Naive thymus-derived CD4-positive, alpha-beta T cell (primary cell): ENCODE data around the gene SLC35G2. TPM values are rescaled to one million over a fixed set of nuclear protein-coding genes. Genes with fewer than 3 reads are reported as not detected.

ENCODE experiments used
- ATAC-seq: fragments of 150-1000 bp; cut with Tn5 transposase; 2 replicates; pipeline ENCODE4 v1.10.0; 2021; ENCODE audit warnings: mild to moderate bottlenecking, moderate library complexity
- CTCF ChIA-PET: fragments of 350-600 bp; sonication (Branson Sonifier 250); formaldehyde crosslinking; loops from one replicate; lab custom pipeline; 2021; ENCODE audit warnings: antibody characterized with exemption; lab: Charles Lee
- POLR2A ChIA-PET: fragments of 350-600 bp; sonication (Branson Sonifier 250); formaldehyde crosslinking; loops from one replicate; lab custom pipeline; 2021; ENCODE audit warnings: antibody characterized with exemption, inconsistent platforms; lab: Charles Lee
- DNase-seq, 9 donors: peaks; one replicate each; pipeline versions ENCODE4 v3.0.0 to v3.0.0-alpha.2; 2020 to 2022; ENCODE audit warnings: mixed read lengths in 1 of 9
- H3K27ac ChIP-seq: one replicate; pipeline ENCODE4 v1.7.0; 2013; ENCODE audit warnings: mild to moderate bottlenecking, low read depth, low read length, moderate library complexity
- H3K27me3 ChIP-seq, 2 donors: one replicate each; pipeline ENCODE4 v1.7.0; 2013; ENCODE audit warnings: low read length in 2 of 2, mild to moderate bottlenecking in 2 of 2, moderate library complexity in 2 of 2; ENCODE audit not compliant: control insufficient read depth in 2 of 2, insufficient read depth in 2 of 2
- H3K36me3 ChIP-seq, 3 experiments: 1 replicate in 2 of 3; 2 replicates in 1 of 3; pipeline ENCODE4 v1.7.0; 2013; ENCODE audit warnings: low read length in 3 of 3, mild to moderate bottlenecking in 3 of 3, moderate library complexity in 1 of 3; ENCODE audit not compliant: insufficient read depth in 3 of 3, control insufficient read depth in 2 of 3
- H3K4me1 ChIP-seq, 2 donors: one replicate each; pipeline ENCODE4 v1.7.0; 2013; ENCODE audit warnings: low read length in 2 of 2, mild to moderate bottlenecking in 2 of 2, moderate library complexity in 1 of 2; ENCODE audit not compliant: control insufficient read depth in 2 of 2, insufficient read depth in 2 of 2
- H3K4me3 ChIP-seq: 2 replicates; pipeline ENCODE4 v1.7.0; 2013; ENCODE audit warnings: mild to moderate bottlenecking, low read length
- H3K9me3 ChIP-seq, 3 experiments: 1 replicate in 2 of 3; 2 replicates in 1 of 3; pipeline ENCODE4 v1.7.0; 2013; ENCODE audit warnings: low read length in 3 of 3; ENCODE audit not compliant: control insufficient read depth in 2 of 3
- H3K27ac Mint-ChIP-seq, 9 donors: one replicate each; pipeline ENCODE4 v1.8.0; 2020 to 2022; ENCODE audit warnings: mixed read lengths in 9 of 9, mild to moderate bottlenecking in 8 of 9, moderate library complexity in 5 of 9, inconsistent platforms in 2 of 9
- H3K27me3 Mint-ChIP-seq, 5 donors: one replicate each; pipeline ENCODE4 v1.8.0; 2021 to 2022; ENCODE audit warnings: mixed read lengths in 5 of 5, mild to moderate bottlenecking in 1 of 5
- H3K36me3 Mint-ChIP-seq, 5 donors: one replicate each; pipeline ENCODE4 v1.8.0; 2020 to 2022; ENCODE audit warnings: mixed read lengths in 5 of 5, mild to moderate bottlenecking in 3 of 5, inconsistent platforms in 1 of 5
- H3K4me1 Mint-ChIP-seq, 7 donors: one replicate each; pipeline ENCODE4 v1.8.0; 2020 to 2022; ENCODE audit warnings: mixed read lengths in 7 of 7, mild to moderate bottlenecking in 3 of 7, inconsistent platforms in 1 of 7
- H3K4me3 Mint-ChIP-seq, 10 donors: one replicate each; pipeline ENCODE4 v1.8.0; 2020 to 2022; ENCODE audit warnings: mild to moderate bottlenecking in 10 of 10, mixed read lengths in 10 of 10, moderate library complexity in 6 of 10, inconsistent platforms in 2 of 10
- H3K9me3 Mint-ChIP-seq, 11 donors: one replicate each; pipeline ENCODE4 v1.8.0; 2020 to 2022; ENCODE audit warnings: mixed read lengths in 11 of 11, mild to moderate bottlenecking in 4 of 11, inconsistent platforms in 1 of 11, moderate library complexity in 1 of 11
- intact Hi-C, 2 donors: fragments of 100-400 bp; cut with micrococcal nuclease; formaldehyde crosslinking; loops; one replicate each; pipeline ENCODE4 v1.15.1; 2023
- polyA plus RNA-seq, 2 donors: library from polyadenylated mRNA; unstranded; fragments of 300-500 nt; fragmentation: Illumina TruSeq; gene quantifications; one replicate each; pipeline ENCODE4 v1.2.3, GENCODE V29; 2021
- total RNA-seq, 6 experiments: library from RNA in 5 of 6; stranded (reverse) in 5 of 6; gene quantifications; 1 replicate in 5 of 6; 2 replicates in 1 of 6; pipeline ENCODE4 v1.2.3 and lab custom pipeline; 2021 to 2026

Gene SLC35G2
- under 1 TPM in 1 of 5 experiments, not detected in 4; 0.60 TPM for total RNA-seq
- under 1 TPM in 1 of 2 donors, not detected in 1; 0.10 TPM for polyA plus RNA-seq
- not detected for total RNA-seq (lab: John Stamatoyannopoulos, UW)

DNA sequence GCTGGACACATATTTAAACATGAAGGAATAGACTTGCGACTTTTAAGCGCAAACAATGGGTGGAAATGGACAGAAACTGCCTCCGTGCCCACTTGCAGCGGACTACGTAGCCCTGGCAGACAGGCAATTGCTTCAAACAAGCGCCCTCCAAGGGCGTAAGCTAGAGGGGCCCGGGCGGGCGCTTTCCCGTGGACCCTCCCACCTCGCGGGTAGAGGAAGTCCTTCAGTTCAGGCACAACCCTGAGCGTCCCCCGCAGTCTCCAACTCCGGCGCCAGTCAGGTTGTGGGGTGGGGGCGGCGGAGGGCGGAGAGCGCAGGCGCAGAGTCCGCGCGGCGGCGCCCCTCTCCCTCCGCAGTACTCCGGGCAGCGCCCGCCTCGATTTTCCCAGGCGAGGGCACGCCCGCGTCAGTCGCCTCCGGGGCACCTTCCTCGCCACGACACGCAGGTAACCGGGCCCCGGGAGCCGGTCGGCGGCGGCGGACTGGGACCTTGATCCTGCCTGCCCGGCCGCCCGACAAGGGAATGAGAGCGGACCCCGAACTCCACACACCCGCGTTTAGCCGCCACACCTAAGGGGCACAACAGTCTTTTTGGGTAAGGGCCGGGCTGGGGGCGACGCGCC, at the start of gene SLC35G2:
SLC35G2 (plus strand) TSS at position 358 of the 623 bp plus-strand sequence. CDS start 35,335 bp downstream, outside the sequence.
- DNase-seq (peak in 4 of 9 donors; percentile 7 to 63 (median 10)), ATAC-seq (peak; percentile 67)
- no peak within 1 kb of the TSS for H3K27ac ChIP-seq
- peaks cover 6 to 10% of the 10 kb centered on the region in 2 donors for H3K4me1 ChIP-seq
- peak within 1 kb of the TSS; percentile 44 for H3K4me3 ChIP-seq
- no peaks in the 10 kb centered on the region for H3K9me3 ChIP-seq
- peaks cover 0 to 3% of the 10 kb centered on the region in 2 donors for H3K27me3 ChIP-seq
- peaks cover 5 to 14% (median 9%) of the 10 kb centered on the region in 11 donors for H3K9me3 Mint-ChIP-seq
- H3K27ac Mint-ChIP-seq: peak within 1 kb of the TSS in 1 of 9 donors; percentile 52
- peaks cover 0 to 7% (median 5%) of the 10 kb centered on the region in 5 donors for H3K36me3 Mint-ChIP-seq
- CTCF ChIA-PET: no interaction called here
- H3K27me3 Mint-ChIP-seq: peaks cover 50 to 65% (median 56%) of the 10 kb centered on the region in 5 donors
- intact Hi-C loops: loop anchor here in 1 of 2 donors (1.0 kb wide), 3 partner anchors 43 to 100 kb away; partner anchors contain the start of genes NCK1 and STAG1
- POLR2A ChIA-PET: no interaction called here
- peaks cover 10 to 23% (median 19%) of the 10 kb centered on the region in 7 donors for H3K4me1 Mint-ChIP-seq
- no peaks in the 10 kb centered on the region for H3K36me3 ChIP-seq
- peak within 1 kb of the TSS; percentile 83 to 94 (median 86) for H3K4me3 Mint-ChIP-seq

DNA sequence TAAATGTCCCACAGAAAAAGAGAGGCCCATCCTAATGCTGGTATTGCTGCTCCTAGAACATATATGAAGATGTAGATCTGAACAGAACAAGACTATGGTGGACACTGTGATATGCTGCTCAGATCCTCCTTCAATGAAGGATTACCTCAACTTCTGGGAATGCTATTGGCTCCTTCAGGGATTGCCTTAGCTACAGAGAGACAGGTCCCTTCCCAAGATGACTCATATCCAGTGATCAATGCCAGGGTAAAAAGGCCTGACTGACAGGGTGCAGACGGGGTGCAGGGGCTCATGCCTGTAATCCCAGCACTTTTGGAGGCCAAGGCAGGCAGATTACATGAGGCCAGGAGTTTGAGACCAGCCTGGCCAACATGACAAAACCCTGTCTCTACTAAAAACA, 46.2 kb upstream of the SLC35G2 start:
- Histone ChIP-seq H3K36me3 (no peaks in the 10 kb centered on the region), H3K27ac (no peak overlapping the region), H3K4me3 (no peak overlapping the region), H3K9me3 (no peaks in the 10 kb centered on the region), H3K4me1 (no peaks in the 10 kb centered on the region), H3K27me3 (no peaks in the 10 kb centered on the region)
- DNase-seq: no peak
- intact Hi-C loops: no loop called here
- Mint-ChIP-seq H3K27ac (no peak overlapping the region), H3K4me3 (no peak overlapping the region), H3K27me3 (no peaks in the 10 kb centered on the region), H3K36me3 (no peaks in the 10 kb centered on the region), H3K9me3 (no peaks in the 10 kb centered on the region), H3K4me1 (no peaks in the 10 kb centered on the region)
- ChIA-PET POLR2A (no interaction called here), CTCF (interaction anchor here (1.2 kb wide), 1 partner anchor 241 kb away, joined by 3 read pairs; no protein-coding TSS in a partner anchor)
- no peak for ATAC-seq

DNA sequence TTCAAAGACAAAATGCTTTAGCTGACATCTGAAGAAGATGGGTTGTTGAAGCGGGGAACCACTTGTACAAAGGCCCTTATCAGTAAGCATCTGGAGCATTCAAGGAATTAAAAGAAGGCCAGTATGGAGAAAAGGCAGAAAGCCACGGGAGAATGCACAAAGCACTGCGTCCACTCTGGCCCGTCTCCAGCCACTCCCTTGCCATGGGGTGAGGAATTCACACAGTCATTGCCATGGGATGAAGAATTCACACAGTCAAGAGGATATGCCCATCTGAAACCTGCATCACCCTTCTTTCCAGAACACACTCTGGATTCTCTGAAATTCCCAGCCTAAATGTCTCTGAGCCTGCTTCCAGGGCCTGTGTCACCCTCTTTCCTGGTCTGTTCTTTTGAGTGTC, 40.1 kb upstream of the SLC35G2 start:
- intact Hi-C loops: no loop called here
- ChIA-PET CTCF (interaction anchor here (1.0 kb wide), 1 partner anchor 235 kb away, joined by 3 read pairs; no protein-coding TSS in a partner anchor), POLR2A (no interaction called here)
- no peaks in the 10 kb centered on the region for H3K36me3 ChIP-seq
- H3K27ac Mint-ChIP-seq: no peak overlapping the region
- H3K4me3 ChIP-seq: no peak overlapping the region
- no peaks in the 10 kb centered on the region for H3K4me1 ChIP-seq
- no peak overlapping the region for H3K4me3 Mint-ChIP-seq
- ATAC-seq: no peak
- no peaks in the 10 kb centered on the region for H3K27me3 ChIP-seq
- H3K27me3 Mint-ChIP-seq: no peaks in the 10 kb centered on the region
- H3K36me3 Mint-ChIP-seq: no peaks in the 10 kb centered on the region
- H3K27ac ChIP-seq: no peak overlapping the region
- DNase-seq: no peak
- no peaks in the 10 kb centered on the region for H3K4me1 Mint-ChIP-seq
- H3K9me3 Mint-ChIP-seq: no peaks in the 10 kb centered on the region
- H3K9me3 ChIP-seq: no peaks in the 10 kb centered on the region

- DNase-seq (no peak), ATAC-seq (no peak)
- Histone ChIP-seq H3K4me3 (no peak overlapping the region), H3K27ac (no peak overlapping the region), H3K9me3 (no peaks in the 10 kb centered on the region), H3K27me3 (no peaks in the 10 kb centered on the region), H3K4me1 (no peaks in the 10 kb centered on the region), H3K36me3 (no peaks in the 10 kb centered on the region)
- intact Hi-C loops: no loop called here
- Mint-ChIP-seq H3K27ac (no peak overlapping the region), H3K27me3 (no peaks in the 10 kb centered on the region), H3K9me3 (no peaks in the 10 kb centered on the region), H3K4me3 (no peak overlapping the region), H3K4me1 (no peaks in the 10 kb centered on the region), H3K36me3 (no peaks in the 10 kb centered on the region)
- CTCF ChIA-PET: no interaction called here
- POLR2A ChIA-PET: no interaction called here
Observed at GRCh38 chr3:136780741-136781140, 38.2 kb upstream of the SLC35G2 start.

- Mint-ChIP-seq H3K36me3 (no peaks in the 10 kb centered on the region), H3K4me3 (no peak overlapping the region), H3K27ac (no peak overlapping the region), H3K9me3 (no peaks in the 10 kb centered on the region), H3K27me3 (no peaks in the 10 kb centered on the region), H3K4me1 (peaks cover 0 to 14% (median 12%) of the 10 kb centered on the region in 7 donors)
- H3K4me3 ChIP-seq: no peak overlapping the region
- no peak overlapping the region for H3K27ac ChIP-seq
- no peaks in the 10 kb centered on the region for H3K36me3 ChIP-seq
- H3K4me1 ChIP-seq: peaks cover 0 to 10% of the 10 kb centered on the region in 2 donors
- no peak for ATAC-seq
- no peak for DNase-seq
- ChIA-PET POLR2A (no interaction called here), CTCF (no interaction called here)
- no peaks in the 10 kb centered on the region for H3K27me3 ChIP-seq
- intact Hi-C loops: no loop called here
- H3K9me3 ChIP-seq: no peaks in the 10 kb centered on the region
Observed at GRCh38 chr3:136783708-136784191, 35.2 kb upstream of the SLC35G2 start.

- no peak overlapping the region for H3K4me3 Mint-ChIP-seq
- DNase-seq (peak in 2 of 9 donors; percentile 1 to 8), ATAC-seq (peak; percentile 70)
- ChIA-PET CTCF (no interaction called here), POLR2A (no interaction called here)
- no peaks in the 10 kb centered on the region for H3K36me3 ChIP-seq
- H3K27ac ChIP-seq: no peak overlapping the region
- peaks cover 0 to 14% (median 13%) of the 10 kb centered on the region in 7 donors for H3K4me1 Mint-ChIP-seq
- no peaks in the 10 kb centered on the region for H3K36me3 Mint-ChIP-seq
- no peak overlapping the region for H3K4me3 ChIP-seq
- peaks cover 0 to 10% of the 10 kb centered on the region in 2 donors for H3K4me1 ChIP-seq
- intact Hi-C loops: loop anchor here in 1 of 2 donors (2.0 kb wide), 1 partner anchor 75 kb away; the partner anchor contains the start of gene NCK1
- no peaks in the 10 kb centered on the region for H3K27me3 ChIP-seq
- H3K9me3 Mint-ChIP-seq: no peaks in the 10 kb centered on the region
- no peaks in the 10 kb centered on the region for H3K9me3 ChIP-seq
- H3K27me3 Mint-ChIP-seq: peaks cover 0 to 6% (median 2%) of the 10 kb centered on the region in 5 donors
- peak overlapping the region in 3 of 9 donors; percentile 28 to 81 (median 62) for H3K27ac Mint-ChIP-seq
Observed at GRCh38 chr3:136787349-136787748, 31.6 kb upstream of the SLC35G2 start.
